GM12892 (cell line): ENCODE data around the gene NOL4L.
A peak's percentile ranks its signal among the peaks of the same experiment; 100 is the strongest.

Source experiments
- DNase-seq: peaks from one replicate; pipeline ENCODE4 v3.0.0; 2011; ENCODE audit not compliant: insufficient read length
- FAIRE-seq: peaks from 2 replicates; lab custom pipeline; 2011; peaks lifted over from hg19 to GRCh38; lab: Jason Lieb, UNC
- POLR2A ChIP-seq: IDR thresholded peaks from 2 replicates; pipeline ENCODE4 v1.6.1; 2011; ENCODE audit warnings: low read depth, low read length, control low read depth
- POLR2AphosphoS5 ChIP-seq: IDR thresholded peaks from 2 replicates; pipeline ENCODE4 v1.6.1; 2011; ENCODE audit warnings: low read depth, low read length, control low read depth
- TAF1 ChIP-seq: IDR thresholded peaks from 2 replicates; pipeline ENCODE4 v1.6.1; 2011; ENCODE audit warnings: low read depth, mild to moderate bottlenecking, control low read depth, low read length, borderline replicate concordance

The NOL4L gene

DNA sequence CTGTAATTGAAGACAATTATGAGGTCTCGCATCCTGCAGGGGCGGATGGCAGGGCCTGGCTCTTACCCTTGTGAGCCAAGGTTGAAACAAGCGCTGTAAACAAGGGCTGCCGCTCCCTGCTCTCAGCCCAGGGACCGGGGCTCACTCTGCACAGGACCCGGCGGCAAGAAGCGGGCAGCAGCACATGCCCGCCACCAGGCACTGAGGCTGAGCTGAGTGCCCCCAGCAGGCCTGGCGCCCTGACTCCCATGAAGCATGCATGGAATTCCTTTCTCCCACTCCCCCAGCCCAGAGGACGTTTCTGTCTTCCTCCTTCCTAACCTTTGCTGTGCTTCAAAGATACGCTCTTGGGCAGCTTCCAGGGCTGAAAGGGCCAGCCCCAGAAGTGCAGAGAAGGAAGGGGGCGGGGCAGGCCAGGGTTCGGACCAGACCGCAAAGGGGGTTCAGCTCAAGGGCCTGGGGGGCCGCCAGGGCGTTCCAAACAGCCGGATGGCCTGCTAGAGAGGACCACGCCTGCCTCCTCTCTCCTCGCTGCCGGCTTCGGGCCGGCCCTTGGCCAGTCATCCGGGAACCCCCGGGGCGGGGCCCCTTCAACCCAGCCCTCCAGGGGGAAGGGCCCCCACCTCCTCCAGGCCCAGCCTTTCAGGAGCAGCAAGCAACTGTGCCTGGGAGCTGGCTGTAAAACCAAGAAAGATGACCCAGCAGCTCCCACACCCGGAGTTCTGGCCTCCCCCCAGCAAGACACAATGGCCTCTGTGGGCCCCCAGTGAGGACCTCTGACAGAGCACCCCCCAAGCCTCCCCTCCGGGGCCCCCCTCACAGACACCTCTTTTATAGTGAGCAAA, 109.9 kb downstream of the NOL4L start:
- no peak for FAIRE-seq

GRCh38 chr20:32474717-32474966, 110.5 kb downstream of the NOL4L start:
- TF ChIP-seq TAF1 (no peak), POLR2A (no peak), POLR2AphosphoS5 (no peak)
- no peak for FAIRE-seq
- peak; percentile 27 for DNase-seq

More for the DNA sequence above, 109.9 kb downstream of the NOL4L start:
- DNase-seq = peak; percentile 75
- TF ChIP-seq TAF1 (no peak), POLR2A (no peak), POLR2AphosphoS5 (no peak)

- no peak for FAIRE-seq
- DNase-seq = no peak
- TF ChIP-seq POLR2A (no peak), POLR2AphosphoS5 (no peak), TAF1 (no peak)
Observed at GRCh38 chr20:32474009-32474716, 111.0 kb downstream of the NOL4L start.

GRCh38 chr20:32473231-32474008, 111.7 kb downstream of the NOL4L start:
- no peak for TF ChIP-seq POLR2A
- no peak for DNase-seq
- FAIRE-seq = no peak

DNA sequence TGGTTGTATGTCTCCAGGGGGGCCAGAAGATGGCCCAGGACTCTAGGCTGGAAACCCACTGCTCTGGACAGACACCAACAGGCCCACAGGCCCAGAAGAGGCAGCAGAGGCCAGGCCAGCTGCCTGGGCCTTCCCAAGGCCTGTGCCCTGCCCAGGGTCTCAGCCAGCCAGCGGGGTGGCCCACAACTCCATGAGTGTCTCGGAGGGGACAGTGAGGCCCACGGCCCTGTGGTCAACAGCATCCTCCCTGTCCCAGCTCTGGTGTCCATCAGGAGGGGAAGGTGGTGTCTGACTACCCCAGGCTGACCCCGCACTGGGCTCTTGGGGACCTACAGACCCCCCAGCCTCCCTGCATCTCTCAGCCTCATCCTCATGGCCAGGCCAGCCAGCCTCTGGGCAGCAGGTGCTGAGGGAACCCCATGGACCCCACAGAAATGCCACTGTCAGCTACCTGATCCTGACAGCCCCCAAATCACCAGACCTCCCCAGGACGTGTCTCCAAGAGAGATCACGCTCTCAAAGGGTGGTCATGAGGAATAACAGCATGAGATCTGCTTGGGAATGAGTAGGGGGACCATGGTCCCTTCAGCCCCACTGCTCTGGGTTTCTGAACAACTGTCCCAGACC, 112.4 kb downstream of the NOL4L start:
- DNase-seq (no peak), FAIRE-seq (no peak)
- TF ChIP-seq POLR2A = no peak
- TF ChIP-seq TAF1 = no peak
- TF ChIP-seq POLR2AphosphoS5 = no peak

DNA sequence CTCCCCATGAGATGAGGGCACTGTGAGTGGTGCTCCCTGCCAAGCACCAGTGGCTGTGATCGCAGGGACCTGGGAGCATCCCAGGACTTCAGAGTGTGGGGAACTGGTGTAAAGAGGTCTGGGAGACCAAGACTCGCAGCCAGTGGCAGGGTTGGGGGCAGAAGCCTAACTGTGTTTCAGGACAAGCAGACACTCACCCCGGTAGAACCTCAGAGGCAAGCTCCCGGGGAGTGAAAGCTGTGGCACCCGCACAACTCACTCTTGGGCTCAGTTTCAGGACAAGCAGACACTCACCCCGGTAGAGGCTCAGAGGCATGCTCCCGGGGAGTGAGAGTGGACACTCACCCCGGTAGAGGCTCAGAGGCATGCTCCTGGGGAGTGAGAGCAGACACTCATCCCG, 114.2 kb downstream of the NOL4L start:
- no peak for FAIRE-seq

GRCh38 chr20:32470025-32470861, 114.9 kb downstream of the NOL4L start:
- TF ChIP-seq TAF1 (no peak), POLR2A (no peak), POLR2AphosphoS5 (no peak)
- FAIRE-seq = no peak

More for the DNA sequence above, 114.2 kb downstream of the NOL4L start:
- no peak for TF ChIP-seq POLR2AphosphoS5
- no peak for TF ChIP-seq TAF1
- no peak for TF ChIP-seq POLR2A
- no peak for DNase-seq

GRCh38 chr20:32468860-32469259, 116.3 kb downstream of the NOL4L start:
- DNase-seq (no peak), FAIRE-seq (no peak)
- TF ChIP-seq TAF1 (no peak), POLR2A (no peak), POLR2AphosphoS5 (no peak)

More at GRCh38 chr20:32470025-32470861, 114.9 kb downstream of the NOL4L start:
- no peak for DNase-seq

DNA sequence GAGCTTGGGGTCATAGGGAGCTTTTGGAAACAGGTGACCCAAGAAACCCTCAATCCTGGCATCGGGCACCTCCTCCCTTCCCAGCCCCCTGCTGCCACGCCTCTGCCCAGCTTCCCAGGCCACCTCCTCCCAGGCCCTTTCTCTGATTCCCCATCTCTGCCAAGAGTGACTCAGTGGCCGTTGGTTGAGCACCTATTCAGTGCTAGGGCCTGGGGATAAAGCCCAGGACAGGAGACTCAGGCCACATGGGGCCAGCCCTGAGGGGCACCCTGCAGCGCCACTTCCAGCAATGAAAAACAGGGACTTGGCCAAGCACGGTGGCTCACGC, 116.9 kb downstream of the NOL4L start:
- FAIRE-seq = no peak
- DNase-seq = no peak

GRCh38 chr20:32467506-32468312, 117.4 kb downstream of the NOL4L start:
- TF ChIP-seq TAF1 = no peak
- no peak for TF ChIP-seq POLR2AphosphoS5
- TF ChIP-seq POLR2A = no peak
- FAIRE-seq = no peak

More for the DNA sequence above, 116.9 kb downstream of the NOL4L start:
- TF ChIP-seq TAF1 = no peak
- TF ChIP-seq POLR2AphosphoS5 = no peak
- no peak for TF ChIP-seq POLR2A

More at GRCh38 chr20:32467506-32468312, 117.4 kb downstream of the NOL4L start:
- DNase-seq = no peak
